T-cell (primary cell): Measurements from ENCODE around the gene WNT1. TPM values are rescaled to one million over a fixed set of nuclear protein-coding genes. Genes with fewer than 3 reads are reported as not detected.

ENCODE experiments used
- ATAC-seq, 4 experiments: fragments of 200-7000 bp in 3 of 4; fragments of 150-1000 bp in 1 of 4; cut with Tn5 transposase; replicated peaks in 1 of 4; 1 replicate in 3 of 4; 2 replicates in 1 of 4; pipeline ENCODE4 v1.10.0; 2021; ENCODE audit warnings: moderate library complexity in 3 of 4, mild to moderate bottlenecking in 2 of 4, moderate number of reproducible peaks in 1 of 4
- CTCF ChIA-PET, 2 donors: fragments of 300-600 bp; sonication (Branson Sonifier 250); formaldehyde crosslinking; loops; one replicate each; lab custom pipeline; 2022; ENCODE audit warnings: antibody characterized with exemption in 2 of 2; lab: Charles Lee
- POLR2A ChIA-PET, 2 donors: fragments of 300-600 bp; sonication (Branson Sonifier 250); formaldehyde crosslinking; loops; one replicate each; lab custom pipeline; 2022; ENCODE audit warnings: antibody characterized with exemption in 2 of 2; lab: Charles Lee
- DNase-seq, 35 experiments: peaks; one replicate each; pipeline versions ENCODE4 v3.0.0 to v3.0.0-alpha.2; 2013 to 2023
- H3K27ac ChIP-seq: one replicate; pipeline ENCODE4 v1.5.1; 2013; ENCODE audit warnings: low read length
- H3K27me3 ChIP-seq, 2 experiments: replicated peaks in 1 of 2; 1 replicate in 1 of 2; 2 replicates in 1 of 2; pipeline versions ENCODE4 v1.6.1 to v1.7.0; 2013; ENCODE audit warnings: low read length in 1 of 2, mixed read lengths in 1 of 2; ENCODE audit not compliant: control insufficient read depth in 2 of 2, insufficient read depth in 2 of 2; ENCODE audit errors: extremely low read depth in 1 of 2
- H3K36me3 ChIP-seq, 2 donors: 1 replicate in 1 of 2; 2 replicates in 1 of 2; pipeline versions ENCODE4 v1.6.1 to v1.7.0; 2013; ENCODE audit warnings: low read length in 1 of 2; ENCODE audit not compliant: control insufficient read depth in 2 of 2, insufficient read depth in 1 of 2; ENCODE audit errors: extremely low read depth in 1 of 2
- H3K4me1 ChIP-seq, 2 experiments: 1 replicate in 1 of 2; 2 replicates in 1 of 2; pipeline versions ENCODE4 v1.6.1 to v1.7.0; 2013; ENCODE audit warnings: low read length in 2 of 2, mixed read lengths in 1 of 2; ENCODE audit not compliant: insufficient read depth in 2 of 2, control insufficient read depth in 1 of 2; ENCODE audit errors: extremely low read depth in 1 of 2
- H3K4me3 ChIP-seq, 2 donors: 1 replicate in 1 of 2; 2 replicates in 1 of 2; pipeline versions ENCODE4 v1.5.1 to v1.7.0; 2013; ENCODE audit warnings: mild to moderate bottlenecking in 2 of 2, low read length in 1 of 2, moderate library complexity in 1 of 2; ENCODE audit not compliant: control insufficient read depth in 1 of 2; ENCODE audit errors: extremely low read depth in 1 of 2
- H3K9me3 ChIP-seq: 2 replicates; pipeline ENCODE4 v1.7.0; 2013
- H3K27ac Mint-ChIP-seq, 2 donors: one replicate each; pipeline ENCODE4 v1.8.0; 2020 to 2021; ENCODE audit warnings: mild to moderate bottlenecking in 2 of 2, mixed read lengths in 2 of 2
- H3K27me3 Mint-ChIP-seq, 2 donors: one replicate each; pipeline ENCODE4 v1.8.0; 2021 to 2022; ENCODE audit warnings: mixed read lengths in 2 of 2
- H3K36me3 Mint-ChIP-seq: one replicate; pipeline ENCODE4 v1.8.0; 2021; ENCODE audit warnings: mixed read lengths
- H3K4me1 Mint-ChIP-seq, 3 donors: one replicate each; pipeline ENCODE4 v1.8.0; 2020 to 2022; ENCODE audit warnings: mixed read lengths in 3 of 3, mild to moderate bottlenecking in 1 of 3
- H3K4me3 Mint-ChIP-seq, 3 donors: one replicate each; pipeline ENCODE4 v1.8.0; 2020 to 2022; ENCODE audit warnings: mild to moderate bottlenecking in 3 of 3, mixed read lengths in 3 of 3, moderate library complexity in 3 of 3
- H3K9me3 Mint-ChIP-seq, 3 donors: one replicate each; pipeline ENCODE4 v1.8.0; 2020 to 2022; ENCODE audit warnings: mixed read lengths in 3 of 3
- WGBS: methylation state at CpG from one replicate; pipeline ENCODE4 v1.1.5; 2013; ENCODE audit warnings: missing lambda C conversion rate; ENCODE audit not compliant: insufficient coverage; 5-methylcytosine and 5-hydroxymethylcytosine counted together
- total RNA-seq, 35 experiments: library from RNA in 6 of 35; stranded (reverse) in 6 of 35; fragments of 120-200 nt in 1 of 35; gene quantifications; one replicate each; pipeline versions ENCODE4 v1.2.1 to v1.2.4 and lab custom pipeline; 2013 to 2026

The WNT1 gene
- total RNA-seq, 5 donors from 2014 or later (not counting 1 experiment from before 2014, with no cell fraction given), result 0.47 to 2.6 (median 0.85) TPM

GRCh38 chr12:48934312-48934706 lies 43.8 kb upstream of the WNT1 start:
- H3K27me3 Mint-ChIP-seq, result no peaks in the 10 kb centered on the region
- H3K36me3 ChIP-seq, result peaks cover 5 to 33% of the 10 kb centered on the region in 2 donors

GRCh38 chr12:48936379-48936979 lies 41.6 kb upstream of the WNT1 start:
- DNase-seq, result peak; percentile 54 to 91 (median 81)
- Mint-ChIP-seq H3K4me1 (peaks cover 29 to 39% (median 35%) of the 10 kb centered on the region in 3 donors), H3K36me3 (peaks cover 37% of the 10 kb centered on the region), H3K4me3 (no peak overlapping the region), H3K27ac (peak overlapping the region; percentile 44 to 76), H3K9me3 (no peaks in the 10 kb centered on the region), H3K27me3 (no peaks in the 10 kb centered on the region)
- Histone ChIP-seq H3K27me3 (no peaks in the 10 kb centered on the region), H3K9me3 (no peaks in the 10 kb centered on the region), H3K4me3 (no peak overlapping the region), H3K4me1 (peaks cover 2 to 45% of the 10 kb centered on the region in 2 experiments), H3K27ac (no peak overlapping the region), H3K36me3 (peaks cover 5 to 47% of the 10 kb centered on the region in 2 donors)
- ChIA-PET CTCF (interaction anchor here (0.6 to 4.1 kb wide), 19 partner anchors 9 to 321 kb away, joined by 3 to 37 read pairs (median 4); partner anchors contain the start of genes DDX23 (in 2 of the 2), FKBP11 (in 2 of the 2), ARF3 (in 1 of the 2) and RND1 (in 1 of the 2)), POLR2A (interaction anchor here in 1 of 2 donors (0.7 kb wide), 1 partner anchor 11 kb away, joined by 3 read pairs; the partner anchor contains the start of gene FKBP11)
- ATAC-seq, result peak; percentile 56 to 75 (median 65)

More at GRCh38 chr12:48934312-48934706, 43.8 kb upstream of the WNT1 start:
- Histone ChIP-seq H3K9me3 (no peaks in the 10 kb centered on the region), H3K4me1 (peaks cover 2 to 52% of the 10 kb centered on the region in 2 experiments), H3K27ac (peak overlapping the region; percentile 94), H3K4me3 (peak overlapping the region in 1 of 2 donors; percentile 19), H3K27me3 (no peaks in the 10 kb centered on the region)
- Mint-ChIP-seq H3K36me3 (peaks cover 39% of the 10 kb centered on the region), H3K4me3 (peak overlapping the region in 2 of 3 donors; percentile 41 to 62), H3K4me1 (peaks cover 29 to 50% (median 41%) of the 10 kb centered on the region in 3 donors), H3K27ac (peak overlapping the region; percentile 92 to 95), H3K9me3 (no peaks in the 10 kb centered on the region)
- no CpG with 5 or more reads among the region's 1 CpG for WGBS
- DNase-seq, result peak in 1 of 35 experiments; percentile 41
- ChIA-PET CTCF (interaction anchor here (0.5 to 4.1 kb wide), 11 partner anchors 8 to 81 kb away, joined by 3 to 37 read pairs (median 3); partner anchors contain the start of genes ARF3 (in 1 of the 2), DDX23 (in 1 of the 2) and FKBP11 (in 1 of the 2)), POLR2A (interaction anchor here in 1 of 2 donors (0.6 to 1.0 kb wide), 6 partner anchors 9 to 82 kb away, joined by 3 to 8 read pairs (median 4); partner anchors contain the start of genes DDX23 and FKBP11)
- ATAC-seq, result peak in 1 of 4 experiments; percentile 3

DNA sequence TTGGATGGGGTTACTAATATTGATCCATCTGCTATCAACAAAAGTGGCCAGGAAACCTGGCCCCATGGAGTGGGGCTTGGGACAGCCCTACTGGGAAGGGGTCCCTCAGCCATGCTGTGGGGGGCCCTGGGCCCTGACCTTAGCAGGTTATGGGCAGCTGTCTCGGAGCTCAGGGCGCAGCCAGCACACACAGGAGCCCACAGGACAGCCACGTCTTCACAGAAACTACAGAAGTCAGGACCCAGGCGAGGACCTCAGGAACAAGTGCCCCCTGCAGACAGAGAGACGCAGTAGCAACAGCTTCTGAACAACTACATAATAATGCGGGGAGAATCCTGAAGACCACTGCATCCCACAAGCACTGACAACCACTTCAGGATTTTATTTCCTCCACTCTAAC lies 41.0 kb upstream of the WNT1 start:
- peak in 1 of 35 experiments; percentile 17 for DNase-seq
- Mint-ChIP-seq H3K36me3 (peaks cover 37% of the 10 kb centered on the region), H3K4me3 (no peak overlapping the region), H3K27ac (peak overlapping the region in 1 of 2 donors; percentile 19), H3K27me3 (no peaks in the 10 kb centered on the region), H3K4me1 (peaks cover 29 to 39% (median 34%) of the 10 kb centered on the region in 3 donors), H3K9me3 (no peaks in the 10 kb centered on the region)
- Histone ChIP-seq H3K27ac (no peak overlapping the region), H3K36me3 (peaks cover 5 to 47% of the 10 kb centered on the region in 2 donors), H3K4me1 (peaks cover 2 to 40% of the 10 kb centered on the region in 2 experiments), H3K27me3 (no peaks in the 10 kb centered on the region), H3K9me3 (no peaks in the 10 kb centered on the region), H3K4me3 (no peak overlapping the region)
- ChIA-PET POLR2A (interaction anchor here in 1 of 2 donors (0.6 kb wide), 1 partner anchor 11 kb away, joined by 5 read pairs; no protein-coding TSS in a partner anchor), CTCF (interaction anchor here (0.6 to 2.6 kb wide), 9 partner anchors 9 to 85 kb away, joined by 3 to 19 read pairs (median 5); partner anchors contain the start of genes DDX23 (in 2 of the 2) and FKBP11 (in 1 of the 2))
- 90% methylated on average over 3 of the region's 6 CpGs for WGBS
- ATAC-seq, result no peak

- Histone ChIP-seq H3K4me3 (no peak overlapping the region), H3K36me3 (peaks cover 5 to 43% of the 10 kb centered on the region in 2 donors), H3K27ac (no peak overlapping the region), H3K27me3 (no peaks in the 10 kb centered on the region), H3K4me1 (peaks cover under 1 to 26% of the 10 kb centered on the region in 2 experiments), H3K9me3 (no peaks in the 10 kb centered on the region)
- WGBS, result 95% methylated on average over 5 of the region's 7 CpGs
- Mint-ChIP-seq H3K36me3 (peaks cover 36% of the 10 kb centered on the region), H3K4me1 (peaks cover 21 to 29% (median 23%) of the 10 kb centered on the region in 3 donors), H3K27ac (no peak overlapping the region), H3K27me3 (no peaks in the 10 kb centered on the region), H3K4me3 (no peak overlapping the region), H3K9me3 (no peaks in the 10 kb centered on the region)
- POLR2A ChIA-PET, result interaction anchor here in 1 of 2 donors (0.7 kb wide), 1 partner anchor 28 kb away, joined by 3 read pairs; no protein-coding TSS in a partner anchor
- DNase-seq (no peak), ATAC-seq (no peak)
- CTCF ChIA-PET, result interaction anchor here (0.7 to 2.6 kb wide), 6 partner anchors 10 to 756 kb away, joined by 3 to 14 read pairs (median 3); partner anchors contain the start of gene DDX23 (in 1 of the 2)
Measured at GRCh38 chr12:48938805-48939204, 39.3 kb upstream of the WNT1 start.

DNA sequence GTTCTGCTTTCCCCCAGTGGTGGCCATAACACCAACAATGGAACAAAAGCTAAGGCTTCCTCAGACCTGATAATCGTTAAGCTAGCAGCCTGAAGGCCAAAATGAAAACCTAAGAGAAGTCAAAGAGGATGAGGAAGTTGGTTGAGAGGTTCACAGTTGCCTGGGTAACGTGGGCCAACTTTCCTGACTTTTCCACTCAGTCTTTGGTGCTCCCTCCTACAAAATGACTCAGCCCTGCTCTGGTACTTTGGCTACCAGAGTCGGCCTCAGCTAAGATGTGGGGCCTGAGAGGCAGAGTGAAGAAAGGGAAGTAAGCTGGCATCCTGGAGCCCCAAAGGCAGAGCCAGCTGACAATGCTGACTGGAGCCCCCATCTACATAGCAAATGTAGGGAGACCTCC lies 37.9 kb upstream of the WNT1 start:
- H3K36me3 Mint-ChIP-seq, result peaks cover 31% of the 10 kb centered on the region
- no peak overlapping the region for H3K4me3 Mint-ChIP-seq
- Histone ChIP-seq H3K36me3 (peaks cover 5 to 51% of the 10 kb centered on the region in 2 donors), H3K4me3 (no peak overlapping the region), H3K4me1 (peaks cover 0 to 14% of the 10 kb centered on the region in 2 experiments), H3K27ac (no peak overlapping the region), H3K9me3 (no peaks in the 10 kb centered on the region), H3K27me3 (no peaks in the 10 kb centered on the region)
- ChIA-PET POLR2A (no interaction called here), CTCF (interaction anchor here (1.0 to 1.2 kb wide), 3 partner anchors 14 to 87 kb away, joined by 3 to 4 read pairs (median 3); no protein-coding TSS in a partner anchor)
- H3K27ac Mint-ChIP-seq, result peak overlapping the region in 1 of 2 donors; percentile 33
- no CpG with 5 or more reads among the region's 3 CpGs for WGBS
- ATAC-seq, result no peak
- peak in 1 of 35 experiments; percentile 14 for DNase-seq
- H3K27me3 Mint-ChIP-seq, result no peaks in the 10 kb centered on the region
- H3K4me1 Mint-ChIP-seq, result peaks cover 9 to 25% (median 18%) of the 10 kb centered on the region in 3 donors
- H3K9me3 Mint-ChIP-seq, result no peaks in the 10 kb centered on the region

DNA sequence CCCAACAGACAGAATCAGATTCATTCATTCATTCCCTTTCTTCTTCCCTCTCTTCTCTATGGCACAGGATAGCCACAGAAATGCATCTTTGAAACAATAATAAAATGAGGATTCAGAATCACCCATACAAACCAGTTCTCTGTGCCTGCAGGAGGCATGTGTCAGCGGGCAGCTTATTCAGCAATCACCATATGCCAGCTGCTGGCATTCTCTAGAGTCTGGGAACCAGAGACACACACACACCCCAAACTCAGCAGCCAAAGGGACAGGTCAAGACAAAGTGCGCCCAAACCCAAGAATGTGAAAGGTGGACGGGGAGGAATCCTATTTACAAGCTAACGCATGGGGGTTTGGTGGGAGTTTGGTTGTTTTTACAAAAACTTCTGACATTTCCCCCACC lies 34.9 kb upstream of the WNT1 start:
- POLR2A ChIA-PET, result interaction anchor here in 1 of 2 donors (0.6 kb wide), 1 partner anchor 14 kb away, joined by 3 read pairs; the partner anchor contains the start of gene ARF3
- H3K4me1 Mint-ChIP-seq, result peaks cover 19 to 23% (median 20%) of the 10 kb centered on the region in 3 donors
- Histone ChIP-seq H3K36me3 (peaks cover 0 to 45% of the 10 kb centered on the region in 2 donors), H3K27me3 (no peaks in the 10 kb centered on the region), H3K4me1 (peaks cover 0 to 1% of the 10 kb centered on the region in 2 experiments), H3K4me3 (no peak overlapping the region), H3K9me3 (no peaks in the 10 kb centered on the region), H3K27ac (no peak overlapping the region)
- peaks cover 19% of the 10 kb centered on the region for H3K36me3 Mint-ChIP-seq
- no peak for DNase-seq
- CTCF ChIA-PET, result interaction anchor here (0.6 kb wide), 2 partner anchors 201 to 1274 kb away, joined by 4 to 5 read pairs; no protein-coding TSS in a partner anchor
- no peak for ATAC-seq
- no peak overlapping the region for H3K27ac Mint-ChIP-seq
- H3K4me3 Mint-ChIP-seq, result no peak overlapping the region
- no peaks in the 10 kb centered on the region for H3K9me3 Mint-ChIP-seq
- H3K27me3 Mint-ChIP-seq, result no peaks in the 10 kb centered on the region
- 80% methylated on average over 1 of the region's 4 CpGs for WGBS
